Kidney epithelial cell (primary cell): Measurements from ENCODE around the gene ZNF358. TPM values are rescaled to one million over a fixed set of nuclear protein-coding genes. Genes with fewer than 3 reads are reported as not detected.

ENCODE experiments used
- DNase-seq: peaks from one replicate; pipeline ENCODE4 v3.0.0-alpha.2; 2010; ENCODE audit warnings: low read depth
- H3K27me3 ChIP-seq: 2 replicates; pipeline ENCODE4 v1.6.0; 2011; ENCODE audit warnings: low read length; ENCODE audit not compliant: control insufficient read depth, insufficient read depth
- H3K36me3 ChIP-seq: 2 replicates; pipeline ENCODE4 v1.5.1; 2011; ENCODE audit warnings: low read length; ENCODE audit not compliant: control insufficient read depth, insufficient read depth
- H3K4me3 ChIP-seq: 2 replicates; pipeline ENCODE4 v1.5.1; 2011; ENCODE audit warnings: low read depth, mild to moderate bottlenecking, control low read depth, low read length
- CTCF ChIP-seq: IDR thresholded peaks from 2 replicates; pipeline ENCODE4 v1.5.1; 2011; ENCODE audit warnings: mild to moderate bottlenecking, moderate library complexity, low read length, control low read depth, inconsistent platforms; ENCODE audit not compliant: insufficient read depth, poor library complexity, severe bottlenecking
- total RNA-seq: library from RNA; depleted of rRNA; stranded (reverse); fragments of >200 nt; gene quantifications from 2 replicates; pipeline ENCODE4 v1.2.3, GENCODE V29; 2015

Gene ZNF358
- 67.4 and 76.1 TPM in 2 replicates for total RNA-seq

- no peak for DNase-seq
- H3K36me3 ChIP-seq, result no peaks in the 10 kb centered on the region
- no peak for TF ChIP-seq CTCF
- H3K4me3 ChIP-seq, result peak within 1 kb of the TSS; percentile 84
- no peaks in the 10 kb centered on the region for H3K27me3 ChIP-seq
Measured at GRCh38 chr19:7515645-7516151, at the start of gene ZNF358. ZNF358 (plus strand) TSS chr19:7516103; CDS start chr19:7519243, 3,140 bp downstream.

- Histone ChIP-seq H3K4me3 (no peak overlapping the region), H3K36me3 (no peaks in the 10 kb centered on the region), H3K27me3 (no peaks in the 10 kb centered on the region)
- no peak for DNase-seq
- TF ChIP-seq CTCF, result no peak
Measured at GRCh38 chr19:7467009-7467989, 48.6 kb upstream of the ZNF358 start.

GRCh38 chr19:7468840-7469239, 47.1 kb upstream of the ZNF358 start:
- no peaks in the 10 kb centered on the region for H3K27me3 ChIP-seq
- H3K36me3 ChIP-seq, result no peaks in the 10 kb centered on the region
- TF ChIP-seq CTCF, result no peak

GRCh38 chr19:7469669-7470285, 46.1 kb upstream of the ZNF358 start:
- Histone ChIP-seq H3K36me3 (no peaks in the 10 kb centered on the region), H3K4me3 (no peak overlapping the region), H3K27me3 (no peaks in the 10 kb centered on the region)
- DNase-seq, result no peak
- TF ChIP-seq CTCF, result no peak

More at GRCh38 chr19:7468840-7469239, 47.1 kb upstream of the ZNF358 start:
- no peak overlapping the region for H3K4me3 ChIP-seq
- DNase-seq, result no peak

- no peaks in the 10 kb centered on the region for H3K27me3 ChIP-seq
- no peak for TF ChIP-seq CTCF
- no peak for DNase-seq
- no peaks in the 10 kb centered on the region for H3K36me3 ChIP-seq
- H3K4me3 ChIP-seq, result no peak overlapping the region
Measured at GRCh38 chr19:7470540-7471305, 45.2 kb upstream of the ZNF358 start.
